Kasumi-1 (cell line): ENCODE data around the gene SLC14A1.
"Not testable (repeated sequence)": the region's sequence is repeated elsewhere in the genome, so short reads cannot be mapped to it uniquely, and the experiment has no call there.

Source experiments
- DNase-seq, 2 experiments: peaks; one replicate each; lab custom pipeline; 2025; lab: John Stamatoyannopoulos, UW

SLC14A1 gene

GRCh38 chr18:45757644-45758043 is 33.7 kb downstream of the SLC14A1 start:
- not testable (repeated sequence) for DNase-seq

GRCh38 chr18:45760462-45761036 is 36.6 kb downstream of the SLC14A1 start:
- no peak for DNase-seq

GRCh38 chr18:45761512-45762114 is 37.6 kb downstream of the SLC14A1 start:
- peak; percentile 27 to 41 for DNase-seq

GRCh38 chr18:45764000-45764686 is 40.2 kb downstream of the SLC14A1 start:
- peak in 1 of 2 experiments; percentile 11 for DNase-seq

- no peak for DNase-seq
Observed at GRCh38 chr18:45765796-45766195, 41.8 kb downstream of the SLC14A1 start.

GRCh38 chr18:45771587-45772480 is 47.9 kb downstream of the SLC14A1 start:
- no peak for DNase-seq

- DNase-seq = no peak
Observed at GRCh38 chr18:45774065-45774521, 50.1 kb downstream of the SLC14A1 start.

DNA sequence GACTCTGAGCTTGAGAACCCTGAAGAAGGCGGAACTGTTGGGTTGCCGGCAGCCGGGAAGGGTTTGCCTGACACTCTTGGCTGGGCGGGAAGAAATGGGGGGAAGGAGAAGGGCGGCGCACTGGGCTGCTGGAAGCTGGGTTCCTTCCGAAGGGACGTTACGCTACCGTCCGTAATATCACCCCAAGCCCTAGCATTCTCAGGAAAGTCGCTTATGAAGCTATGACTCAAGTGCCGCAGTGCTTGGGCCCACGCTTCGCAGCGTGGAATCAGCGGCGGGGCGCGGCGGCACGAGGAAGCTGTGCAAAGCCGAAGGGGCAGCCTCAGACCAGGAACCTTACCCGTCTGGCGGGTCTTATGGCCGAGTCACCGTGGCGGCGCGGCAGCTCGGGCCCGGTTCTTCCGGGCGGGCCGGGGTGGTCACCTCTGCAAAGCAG is 51.3 kb downstream of the SLC14A1 start:
- peak; percentile 69 to 87 for DNase-seq

DNA sequence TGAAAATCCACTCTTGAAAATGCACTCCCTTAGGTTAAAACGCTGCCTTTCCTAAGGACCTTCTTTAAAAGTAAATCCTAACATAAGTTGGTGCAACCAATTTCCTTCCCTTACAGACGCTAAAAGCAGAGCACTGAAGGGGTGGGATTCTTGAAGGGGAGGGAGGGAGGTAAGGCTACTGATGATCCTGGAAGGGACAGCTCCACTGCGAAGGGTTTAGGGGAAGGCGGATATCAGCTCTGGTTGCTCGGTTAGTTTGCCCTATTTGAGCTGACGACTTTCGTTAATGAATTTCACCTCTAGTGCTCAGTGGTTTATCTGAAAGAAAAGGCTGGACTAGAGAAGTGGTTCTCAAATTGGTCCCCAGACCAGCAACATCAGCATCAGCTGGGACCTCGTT is 51.8 kb downstream of the SLC14A1 start:
- DNase-seq = no peak

- no peak for DNase-seq
Observed at GRCh38 chr18:45777393-45777792, 53.4 kb downstream of the SLC14A1 start.

GRCh38 chr18:45780568-45780967 is 56.6 kb downstream of the SLC14A1 start:
- no peak for DNase-seq

GRCh38 chr18:45782662-45783061 is 58.7 kb downstream of the SLC14A1 start:
- no peak for DNase-seq

- no peak for DNase-seq
Observed at GRCh38 chr18:45783097-45784075, 59.4 kb downstream of the SLC14A1 start.

DNA sequence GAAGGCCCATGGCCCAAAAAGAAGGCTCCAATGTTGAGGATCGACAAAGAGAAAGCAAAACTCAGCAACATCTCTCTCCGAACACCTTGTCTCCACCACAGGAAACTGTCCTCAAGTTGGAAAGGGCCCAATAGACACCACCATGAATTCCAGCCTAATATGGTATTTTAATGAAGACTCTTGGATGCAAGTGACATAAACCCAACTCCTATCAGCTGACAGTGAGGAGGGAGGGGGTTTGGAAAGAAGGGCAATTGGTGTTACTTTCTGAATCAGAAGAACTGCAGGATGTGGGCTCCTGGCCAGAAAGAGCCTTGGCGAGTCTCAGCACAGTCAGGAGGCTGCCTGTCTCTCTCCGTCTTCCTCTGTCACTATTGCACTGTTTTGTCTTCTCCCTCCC is 61.2 kb downstream of the SLC14A1 start:
- DNase-seq = no peak

DNA sequence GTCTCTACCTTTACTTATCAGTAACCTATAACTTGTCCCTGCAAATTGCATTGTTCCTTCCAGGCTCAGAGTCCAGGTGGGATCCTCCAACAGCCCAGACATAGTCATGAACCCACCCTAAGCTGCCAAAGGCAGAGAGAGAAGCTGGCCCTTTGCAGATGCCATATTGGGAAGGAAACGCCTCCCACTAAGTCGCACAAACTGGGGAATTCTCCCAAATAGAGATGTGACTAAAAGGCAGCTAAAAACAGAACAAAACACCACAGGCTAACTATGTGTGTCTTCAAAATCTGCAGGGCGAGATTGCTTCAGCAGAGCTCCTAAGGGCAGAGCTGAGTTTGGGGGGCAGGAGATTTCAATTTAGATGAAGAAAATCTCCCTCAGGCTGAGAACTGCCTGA is 63.0 kb downstream of the SLC14A1 start:
- no peak for DNase-seq

GRCh38 chr18:45787346-45787745 is 63.4 kb downstream of the SLC14A1 start:
- no peak for DNase-seq

- no peak for DNase-seq
Observed at GRCh38 chr18:45788861-45789260, 64.9 kb downstream of the SLC14A1 start.

DNA sequence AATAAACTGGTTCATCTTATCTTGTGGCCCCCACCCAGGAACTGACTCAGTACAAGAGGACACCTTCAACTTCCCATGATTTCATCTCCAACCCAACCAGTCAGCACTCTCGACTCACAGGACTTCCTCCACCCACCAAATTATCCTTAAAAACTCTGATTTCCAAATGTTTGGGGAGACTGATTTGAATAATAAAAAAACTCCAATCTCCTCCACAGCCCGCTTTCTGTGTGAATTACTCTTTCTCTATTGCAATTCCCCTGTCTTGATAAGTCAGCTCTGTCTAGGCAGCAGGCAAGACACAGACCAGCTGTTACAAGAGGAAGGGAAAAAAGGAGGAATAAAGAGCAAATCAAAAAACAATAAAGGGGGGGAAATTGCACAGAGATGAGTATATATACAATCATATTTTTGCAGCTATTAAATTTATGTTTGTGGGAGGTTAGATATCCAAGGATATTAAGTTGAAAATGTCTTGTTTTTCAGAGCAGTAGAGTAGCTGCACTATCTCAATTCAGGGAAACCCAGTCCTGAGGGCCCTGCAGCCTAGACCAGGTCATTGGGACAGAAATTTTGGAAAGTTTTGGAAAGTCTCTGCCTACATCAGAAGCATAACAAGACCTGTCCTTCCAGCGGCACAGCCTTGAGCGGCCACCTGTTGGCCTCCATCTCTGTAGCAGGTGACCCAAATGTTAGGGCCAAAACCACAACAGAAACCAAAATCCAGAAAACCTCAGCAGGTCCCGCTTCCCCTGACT is 68.7 kb downstream of the SLC14A1 start:
- no peak for DNase-seq

DNA sequence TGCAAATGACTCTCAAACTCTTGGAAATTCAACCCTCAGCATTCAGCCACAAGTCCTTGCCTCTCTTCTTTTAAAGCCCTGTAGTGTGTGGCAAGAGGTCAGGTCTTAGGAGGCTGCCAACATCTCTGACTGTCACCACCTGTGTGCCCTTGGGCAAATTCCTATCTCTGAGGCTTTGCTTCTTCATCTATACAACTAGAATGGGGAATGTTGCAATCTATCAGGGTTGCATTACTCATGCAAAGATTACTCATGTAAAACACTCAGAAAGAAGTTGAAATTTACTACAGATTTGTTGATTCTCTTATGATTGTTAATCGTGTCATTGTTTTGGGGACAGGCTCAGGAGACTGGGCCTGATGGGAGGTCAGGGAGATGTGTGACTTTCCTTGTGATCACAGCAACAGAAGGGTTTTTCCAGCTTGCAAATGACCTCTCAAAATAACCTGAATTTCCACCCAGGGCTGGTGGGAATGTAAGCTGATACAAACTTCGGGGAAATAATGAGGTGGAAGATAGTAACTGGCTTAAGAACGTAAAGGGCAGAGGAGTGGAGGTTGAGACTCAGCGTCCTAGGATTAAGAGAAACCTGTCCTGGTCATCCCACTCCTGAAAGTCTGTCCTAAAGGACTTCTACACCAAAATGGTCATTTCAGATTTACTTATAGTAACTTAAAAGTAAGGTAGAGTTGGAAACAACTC is 69.4 kb downstream of the SLC14A1 start:
- no peak for DNase-seq
